ENCODE data around the gene ADCYAP1R1.
"Not testable (repeated sequence)": the region's sequence is repeated elsewhere in the genome, so short reads cannot be mapped to it uniquely, and the experiment has no call there.

ADCYAP1R1 gene

GRCh38 chr7:31146538-31146937 is 94.4 kb downstream of the ADCYAP1R1 start:
- in situ Hi-C loops (cut with HindIII; ENCODE audit: low pct_ligation_motif_present, low pct_unique_long_range_greater_than_20kb, low sequenced_read_pairs) = no loop called here
- no peak for DNase-seq

GRCh38 chr7:31151849-31152248 is 99.7 kb downstream of the ADCYAP1R1 start:
- in situ Hi-C loops (cut with HindIII; ENCODE audit: low pct_ligation_motif_present, low pct_unique_long_range_greater_than_20kb, low sequenced_read_pairs) = no loop called here
- no peak for DNase-seq

- DNase-seq; in situ Hi-C loops (cut with HindIII; ENCODE audit: low pct_ligation_motif_present, low pct_unique_long_range_greater_than_20kb, low sequenced_read_pairs): not testable (repeated sequence)
Observed at GRCh38 chr7:31153318-31153717, 101.2 kb downstream of the ADCYAP1R1 start.

GRCh38 chr7:31160941-31161340 is 108.8 kb downstream of the ADCYAP1R1 start:
- in situ Hi-C loops (cut with HindIII; ENCODE audit: low pct_ligation_motif_present, low pct_unique_long_range_greater_than_20kb, low sequenced_read_pairs) = no loop called here
- DNase-seq = no peak

Data from ACHN (cell line).